Panc1 (cell line): ENCODE data around the gene KCNH5. TPM values are rescaled to one million over a fixed set of nuclear protein-coding genes. Genes with fewer than 3 reads are reported as not detected.

Experiments
- ATAC-seq: fragments of 200-7000 bp; cut with Tn5 transposase; 2 replicates; pipeline ENCODE4 v1.9.1; 2020; ENCODE audit warnings: mild to moderate bottlenecking, moderate library complexity
- BruUV-seq: library from RNA; stranded (reverse); fragments of 400-500 nt; replicated peaks from 2 replicates; lab custom pipeline; 2021; lab: Mats Ljungman, UMichigan
- CTCF ChIA-PET: fragments of 300-600 bp; sonication (Branson Sonifier 250); formaldehyde crosslinking; loops from one replicate; lab custom pipeline; 2022; ENCODE audit warnings: antibody characterized with exemption; lab: Charles Lee
- POLR2A ChIA-PET: fragments of 300-600 bp; sonication (Branson Sonifier 250); formaldehyde crosslinking; loops from one replicate; lab custom pipeline; 2022; ENCODE audit warnings: antibody characterized with exemption; lab: Charles Lee
- DNase-seq: peaks from one replicate; pipeline ENCODE4 v3.0.0-alpha.2; 2010; ENCODE audit warnings: low read depth, low spot score
- H3K27ac ChIP-seq: 2 replicates; pipeline ENCODE4 v1.5.1; 2011; ENCODE audit warnings: mild to moderate bottlenecking, low read length, inconsistent platforms
- H3K27me3 ChIP-seq: fragments of 200-500 bp; sonication (Bioruptor generic); 2 replicates; pipeline ENCODE4 v1.6.0; 2014; ENCODE audit warnings: low read length, inconsistent platforms; ENCODE audit not compliant: control insufficient read depth, insufficient read depth
- H3K36me3 ChIP-seq: fragments of 200-500 bp; sonication (Bioruptor generic); 2 replicates; pipeline ENCODE4 v1.5.1; 2014; ENCODE audit warnings: inconsistent platforms, mild to moderate bottlenecking, low read length, moderate library complexity; ENCODE audit not compliant: control insufficient read depth, insufficient read depth
- H3K4me1 ChIP-seq: 2 replicates; pipeline ENCODE4 v1.5.1; 2011; ENCODE audit warnings: inconsistent platforms, mild to moderate bottlenecking, low read length, moderate library complexity; ENCODE audit not compliant: control insufficient read depth, insufficient read depth
- H3K4me3 ChIP-seq, 2 experiments: 2 replicates each; pipeline ENCODE4 v1.5.1; 2011 to 2012; ENCODE audit warnings: low read depth in 2 of 2, low read length in 2 of 2, mild to moderate bottlenecking in 2 of 2, inconsistent platforms in 1 of 2, moderate library complexity in 1 of 2
- H3K9me3 ChIP-seq: fragments of 200-500 bp; sonication (Bioruptor generic); 2 replicates; pipeline ENCODE4 v1.5.1; 2014; ENCODE audit warnings: low read depth, mild to moderate bottlenecking, inconsistent platforms, low read length, moderate library complexity; ENCODE audit not compliant: control insufficient read depth, insufficient read depth
- POLR2AphosphoS5 ChIP-seq: IDR thresholded peaks from 2 replicates; pipeline ENCODE4 v1.6.1; 2012; ENCODE audit warnings: mild to moderate bottlenecking, low read depth, low read length, moderate library complexity
- REST ChIP-seq, 2 experiments: IDR thresholded peaks; 2 replicates each; pipeline ENCODE4 v1.6.1; 2011 to 2012; ENCODE audit warnings: low read depth in 2 of 2, control low read depth in 1 of 2, low read length in 1 of 2, mild to moderate bottlenecking in 1 of 2, moderate library complexity in 1 of 2; ENCODE audit not compliant: insufficient read depth in 1 of 2
- SIN3A ChIP-seq: IDR thresholded peaks from 2 replicates; pipeline ENCODE4 v1.6.1; 2012; ENCODE audit warnings: low read depth, mild to moderate bottlenecking, low read length, moderate library complexity, borderline replicate concordance; ENCODE audit not compliant: insufficient read depth
- TCF7L2 ChIP-seq: IDR thresholded peaks from 2 replicates; pipeline ENCODE4 v1.6.1; 2011; ENCODE audit warnings: mild to moderate bottlenecking, low read depth, low read length, inconsistent platforms
- in situ Hi-C: cut with HindIII; loops from 2 replicates; pipeline ENCODE4 v1.10.0; 2016; ENCODE audit warnings: low sequenced_read_pairs, low pct_unique_long_range_greater_than_20kb
- intact Hi-C: fragments of 100-400 bp; cut with micrococcal nuclease; formaldehyde crosslinking; loops from one replicate; pipeline ENCODE4 v1.10.0; 2022; ENCODE audit not compliant: unreplicated experiment
- total RNA-seq: library from RNA; stranded (reverse); gene quantifications from one replicate; pipeline ENCODE4 v1.2.1, GENCODE V29; 2021; ENCODE audit not compliant: unreplicated experiment
- TF ChIP-seq, protein P1 (sequence below): fragments of 450-650 bp; IDR thresholded peaks from 2 replicates; pipeline ENCODE4 v1.5.1; 2017; ENCODE audit warnings: mild to moderate bottlenecking

Gene KCNH5
- total RNA-seq, 1 experiment from 2014 or later, result not detected

- no peaks in the 10 kb centered on the region for H3K36me3 ChIP-seq
- no peaks in the 10 kb centered on the region for H3K27me3 ChIP-seq
- TF ChIP-seq, protein P1, sequence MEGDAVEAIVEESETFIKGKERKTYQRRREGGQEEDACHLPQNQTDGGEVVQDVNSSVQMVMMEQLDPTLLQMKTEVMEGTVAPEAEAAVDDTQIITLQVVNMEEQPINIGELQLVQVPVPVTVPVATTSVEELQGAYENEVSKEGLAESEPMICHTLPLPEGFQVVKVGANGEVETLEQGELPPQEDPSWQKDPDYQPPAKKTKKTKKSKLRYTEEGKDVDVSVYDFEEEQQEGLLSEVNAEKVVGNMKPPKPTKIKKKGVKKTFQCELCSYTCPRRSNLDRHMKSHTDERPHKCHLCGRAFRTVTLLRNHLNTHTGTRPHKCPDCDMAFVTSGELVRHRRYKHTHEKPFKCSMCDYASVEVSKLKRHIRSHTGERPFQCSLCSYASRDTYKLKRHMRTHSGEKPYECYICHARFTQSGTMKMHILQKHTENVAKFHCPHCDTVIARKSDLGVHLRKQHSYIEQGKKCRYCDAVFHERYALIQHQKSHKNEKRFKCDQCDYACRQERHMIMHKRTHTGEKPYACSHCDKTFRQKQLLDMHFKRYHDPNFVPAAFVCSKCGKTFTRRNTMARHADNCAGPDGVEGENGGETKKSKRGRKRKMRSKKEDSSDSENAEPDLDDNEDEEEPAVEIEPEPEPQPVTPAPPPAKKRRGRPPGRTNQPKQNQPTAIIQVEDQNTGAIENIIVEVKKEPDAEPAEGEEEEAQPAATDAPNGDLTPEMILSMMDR, result no peak
- TF ChIP-seq POLR2AphosphoS5 (no peak), TCF7L2 (no peak), REST (IDR thresholded peaks at IDR 0.05; ENCODE audit: insufficient read depth in 1 of 2, low read depth in 2 of 2, low read length in 1 of 2) (no peak), SIN3A (no peak)
- H3K9me3 ChIP-seq, result no peaks in the 10 kb centered on the region
- no peak for ATAC-seq
- no peak overlapping the region for H3K4me3 ChIP-seq
- no peak for DNase-seq
- POLR2A ChIA-PET, result no interaction called here
- intact Hi-C loops, result no loop called here
- in situ Hi-C loops, result no loop called here
- CTCF ChIA-PET, result no interaction called here
- no TSS peak for BruUV-seq
- no peaks in the 10 kb centered on the region for H3K4me1 ChIP-seq
- no peak overlapping the region for H3K27ac ChIP-seq
Observed at GRCh38 chr14:62954165-62954564, 91.1 kb downstream of the KCNH5 start.

GRCh38 chr14:62952226-62952625 lies 93.0 kb downstream of the KCNH5 start:
- no peak overlapping the region for H3K27ac ChIP-seq
- no peak overlapping the region for H3K4me3 ChIP-seq
- no peaks in the 10 kb centered on the region for H3K4me1 ChIP-seq
- ChIA-PET CTCF (no interaction called here), POLR2A (no interaction called here)
- intact Hi-C loops, result no loop called here
- ATAC-seq (no peak), DNase-seq (no peak)
- H3K9me3 ChIP-seq, result no peaks in the 10 kb centered on the region
- TF ChIP-seq TCF7L2 (no peak), REST (IDR thresholded peaks at IDR 0.05; ENCODE audit: insufficient read depth in 1 of 2, low read depth in 2 of 2, low read length in 1 of 2) (no peak), POLR2AphosphoS5 (no peak), SIN3A (no peak)
- TF ChIP-seq, protein P1, result no peak
- no peaks in the 10 kb centered on the region for H3K36me3 ChIP-seq
- in situ Hi-C loops, result no loop called here
- no TSS peak for BruUV-seq
- no peaks in the 10 kb centered on the region for H3K27me3 ChIP-seq
